ENCODE data around the gene TSPAN9. TPM values are rescaled to one million over a fixed set of nuclear protein-coding genes. Genes with fewer than 3 reads are reported as not detected.

The TSPAN9 gene
- total and polyA plus RNA-seq, 2 experiments from 2014 or later, result 6.0 to 31.5 TPM

- no peaks in the 10 kb centered on the region for H3K4me1 ChIP-seq (ENCODE audit: insufficient read depth)
Measured at GRCh38 chr12:3250034-3250433, 172.9 kb downstream of the TSPAN9 start.

More at GRCh38 chr12:3250034-3250433, 172.9 kb downstream of the TSPAN9 start:
- H3F3A ChIP-seq (replicated peaks; ENCODE audit: low read depth), result no peaks in the 10 kb centered on the region
- no peaks in the 10 kb centered on the region for H4K20me1 ChIP-seq (replicated peaks; ENCODE audit: insufficient read depth)
- Mint-ChIP-seq H3K4me3 (no peak overlapping the region), H3K4me1 (peaks cover 10% of the 10 kb centered on the region), H3K27me3 (ENCODE audit: insufficient read depth, low read depth, poor library complexity) (peaks cover 11% of the 10 kb centered on the region), H3K27ac (no peak overlapping the region), H3K9me3 (no peaks in the 10 kb centered on the region), H3K36me3 (ENCODE audit: low read depth) (peaks cover 6% of the 10 kb centered on the region; the same call in 2 of the 3 replicates)
- no peak for TF ChIP-seq POLR2AphosphoS5 (IDR thresholded peaks at IDR 0.05; ENCODE audit: low read depth)
- no peak for TF ChIP-seq ZNF114 (CRISPR knock-in tag; IDR thresholded peaks at IDR 0.05)
- TF ChIP-seq ZNF331 (CRISPR knock-in tag; IDR thresholded peaks at IDR 0.05; ENCODE audit: low read depth), result no peak
- no peak for TF ChIP-seq EZH2phosphoT487 (IDR thresholded peaks at IDR 0.05; ENCODE audit: unreplicated experiment)
- no peak for TF ChIP-seq EZH2 (IDR thresholded peaks at IDR 0.05; ENCODE audit: low read depth, unreplicated experiment)
- TF ChIP-seq CREB1 (CRISPR knock-in tag; IDR thresholded peaks at IDR 0.05; ENCODE audit: low read depth), result no peak
- no peak for TF ChIP-seq REST (IDR thresholded peaks at IDR 0.05; ENCODE audit: unreplicated experiment)
- TF ChIP-seq, protein P1, sequence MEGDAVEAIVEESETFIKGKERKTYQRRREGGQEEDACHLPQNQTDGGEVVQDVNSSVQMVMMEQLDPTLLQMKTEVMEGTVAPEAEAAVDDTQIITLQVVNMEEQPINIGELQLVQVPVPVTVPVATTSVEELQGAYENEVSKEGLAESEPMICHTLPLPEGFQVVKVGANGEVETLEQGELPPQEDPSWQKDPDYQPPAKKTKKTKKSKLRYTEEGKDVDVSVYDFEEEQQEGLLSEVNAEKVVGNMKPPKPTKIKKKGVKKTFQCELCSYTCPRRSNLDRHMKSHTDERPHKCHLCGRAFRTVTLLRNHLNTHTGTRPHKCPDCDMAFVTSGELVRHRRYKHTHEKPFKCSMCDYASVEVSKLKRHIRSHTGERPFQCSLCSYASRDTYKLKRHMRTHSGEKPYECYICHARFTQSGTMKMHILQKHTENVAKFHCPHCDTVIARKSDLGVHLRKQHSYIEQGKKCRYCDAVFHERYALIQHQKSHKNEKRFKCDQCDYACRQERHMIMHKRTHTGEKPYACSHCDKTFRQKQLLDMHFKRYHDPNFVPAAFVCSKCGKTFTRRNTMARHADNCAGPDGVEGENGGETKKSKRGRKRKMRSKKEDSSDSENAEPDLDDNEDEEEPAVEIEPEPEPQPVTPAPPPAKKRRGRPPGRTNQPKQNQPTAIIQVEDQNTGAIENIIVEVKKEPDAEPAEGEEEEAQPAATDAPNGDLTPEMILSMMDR (conservative IDR thresholded peaks at IDR 0.05; ENCODE audit: low read depth in 2 of 2), result no peak
- no peak for TF ChIP-seq STAT1 (IDR thresholded peaks at IDR 0.05; ENCODE audit: unreplicated experiment)
- no peak for TF ChIP-seq ZNF462 (CRISPR knock-in tag; IDR thresholded peaks at IDR 0.05)
- TF ChIP-seq NANOG (IDR thresholded peaks at IDR 0.05; ENCODE audit: borderline replicate concordance), result no peak
- TF ChIP-seq JUNB (IDR thresholded peaks at IDR 0.05; ENCODE audit: unreplicated experiment), result no peak
- no peak for TF ChIP-seq ETS1 (IDR thresholded peaks at IDR 0.05)
- H3K9me2 ChIP-seq (ENCODE audit: insufficient read depth), result 0 out of 2 replicates have a peak, but pooled peaks cover 4% of the 10 kb centered on the region
- no peaks in the 10 kb centered on the region for H3K27me3 ChIP-seq (ENCODE audit: insufficient read depth)
- no peaks in the 10 kb centered on the region for H3K36me3 ChIP-seq (ENCODE audit: insufficient read depth)
- DNase-seq (ENCODE audit: low spot score) (no peak), ATAC-seq (no peak)
- no peak overlapping the region for H3K4me2 ChIP-seq
- no peak overlapping the region for H3K4me3 ChIP-seq
- H2AFZ ChIP-seq, result no peak overlapping the region
- H3K79me2 ChIP-seq (replicated peaks; ENCODE audit: insufficient read depth), result no peaks in the 10 kb centered on the region
- H3K27ac ChIP-seq (ENCODE audit: low read depth), result no peak overlapping the region
